Measurements from ENCODE around the gene TAF5L.

- TF ChIP-seq CTCF (conservative IDR thresholded peaks at IDR 0.05; ENCODE audit: low read length) (peak; percentile 46; the same call in 1 of the 2 replicates), EZH2phosphoT487 (IDR thresholded peaks at IDR 0.05; ENCODE audit: borderline replicate concordance, low read depth, low read length) (no peak)
Measured at GRCh38 chr1:229578168-229579058, 47.5 kb downstream of the TAF5L start.
